NCI-H2227 (cell line): Measurements from ENCODE around the gene MRPL4.

Experiments
- DNase-seq: peaks from one replicate; lab custom pipeline; 2025; ENCODE audit not compliant: unreplicated experiment; lab: John Stamatoyannopoulos, UW

The MRPL4 gene

DNA sequence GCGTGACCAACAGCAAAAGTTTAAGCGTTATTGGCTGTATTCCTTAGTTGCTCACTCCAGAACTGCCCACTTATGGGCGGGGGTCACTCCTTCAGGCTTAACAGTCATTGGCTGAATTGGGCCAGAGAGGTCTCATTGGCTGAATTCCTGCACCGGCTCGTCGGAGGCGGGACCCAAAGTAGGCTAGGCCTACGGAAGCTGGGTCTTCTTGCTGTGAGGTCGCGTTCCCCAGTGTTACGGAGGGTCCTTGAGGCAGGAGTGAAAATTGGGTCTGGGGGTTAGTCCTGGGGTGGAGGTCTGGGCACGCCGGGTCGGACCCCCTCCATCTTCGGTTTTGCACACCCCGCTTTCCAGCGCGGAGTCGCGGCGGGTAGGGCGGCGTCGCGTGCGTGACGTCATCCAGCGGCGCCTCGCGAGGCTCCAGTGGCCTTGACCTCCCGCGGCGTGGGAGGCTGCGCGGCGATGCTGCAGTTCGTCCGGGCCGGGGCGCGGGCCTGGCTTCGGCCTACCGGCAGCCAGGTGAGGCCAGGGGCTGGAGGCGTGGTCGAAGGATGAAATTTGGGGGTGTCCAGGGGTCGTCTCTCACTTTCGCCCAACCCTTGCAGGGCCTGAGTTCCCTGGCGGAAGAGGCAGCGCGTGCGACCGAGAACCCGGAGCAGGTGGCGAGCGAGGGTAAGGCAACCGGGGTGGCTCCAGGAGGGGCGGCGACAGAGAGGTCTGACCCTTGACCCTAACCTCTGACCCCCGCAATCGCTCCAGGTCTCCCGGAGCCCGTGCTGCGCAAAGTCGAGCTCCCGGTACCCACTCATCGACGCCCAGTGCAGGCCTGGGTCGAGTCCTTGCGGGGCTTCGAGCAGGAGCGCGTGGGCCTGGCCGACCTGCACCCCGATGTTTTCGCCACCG, at the start of gene MRPL4:
Gene MRPL4 (plus strand): TSS at position 423 of the 903 bp plus-strand sequence. CDS start 40 bp downstream, at position 463.
- peak; percentile 95 for DNase-seq

DNA sequence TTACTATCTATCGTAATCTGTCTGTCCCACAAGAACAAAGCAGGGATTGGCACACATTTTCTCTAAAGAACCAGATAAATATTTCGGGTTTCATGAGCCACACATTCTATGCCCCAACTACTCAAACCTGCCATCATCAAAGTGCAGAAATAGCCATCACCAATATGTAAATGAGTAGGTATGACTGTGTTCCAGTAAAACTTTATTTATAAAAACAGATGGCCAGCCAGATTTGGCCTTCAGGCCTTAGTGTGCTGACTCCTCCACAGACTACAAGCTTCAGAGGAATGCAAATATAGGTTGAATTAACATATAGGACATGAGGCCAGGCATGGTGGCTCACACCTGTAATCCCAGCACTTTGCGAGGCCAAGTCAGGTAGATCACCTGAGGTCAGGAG, 48.3 kb upstream of the MRPL4 start:
- DNase-seq, result no peak

DNA sequence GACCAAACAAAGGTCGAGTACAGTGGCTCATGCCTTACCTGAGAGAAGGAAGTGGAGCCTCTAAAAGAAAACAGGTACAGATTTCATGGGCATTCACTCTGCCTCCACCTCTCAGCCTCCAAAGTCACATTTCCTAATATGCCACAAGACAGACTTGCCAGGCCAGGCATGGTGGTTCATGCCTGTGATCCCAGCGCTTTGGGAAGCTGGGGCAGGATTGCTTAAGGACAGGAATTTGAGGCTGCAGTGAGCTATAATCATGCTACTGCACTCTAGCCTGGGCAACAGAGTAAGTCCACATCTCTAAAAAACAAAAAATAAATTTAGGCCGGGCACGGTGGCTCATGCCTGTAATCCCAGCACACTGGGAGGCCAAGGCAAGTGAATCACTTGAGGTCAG, 46.4 kb upstream of the MRPL4 start:
- DNase-seq, result no peak

DNA sequence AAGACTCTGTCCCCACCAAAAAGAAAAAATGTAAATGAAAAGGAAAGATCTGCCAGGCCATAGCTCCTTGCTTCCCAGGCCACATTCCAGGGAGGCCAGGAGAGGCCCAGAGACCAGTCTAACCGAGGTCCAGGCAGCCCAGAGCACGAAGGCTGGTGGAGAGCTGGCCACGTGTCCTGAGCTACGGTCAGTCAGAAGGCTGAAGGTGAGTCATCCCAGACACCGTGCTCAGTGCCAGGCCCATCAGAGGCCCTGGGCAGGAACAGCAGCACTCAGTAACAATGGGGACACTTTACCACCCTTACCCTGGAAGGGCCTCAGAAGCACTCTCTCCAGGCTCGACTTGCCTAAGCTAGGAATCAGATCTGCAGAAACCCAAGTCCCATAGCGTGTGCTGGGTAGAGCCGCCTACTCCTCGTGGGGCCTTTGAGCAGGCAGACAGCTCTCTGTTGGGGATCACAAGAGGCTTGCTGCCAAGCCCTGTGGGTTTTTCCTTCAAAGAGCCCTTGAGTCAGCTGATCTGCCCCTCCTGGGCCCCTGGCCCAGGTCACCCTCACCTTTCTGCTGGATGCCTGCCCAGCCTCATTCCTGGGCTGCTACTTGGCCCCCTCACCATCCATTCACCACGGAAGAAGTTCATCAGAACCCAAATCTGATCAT, 45.7 kb upstream of the MRPL4 start:
- DNase-seq, result no peak

- DNase-seq, result no peak
Measured at GRCh38 chr19:10207026-10207425, 45.0 kb upstream of the MRPL4 start.

DNA sequence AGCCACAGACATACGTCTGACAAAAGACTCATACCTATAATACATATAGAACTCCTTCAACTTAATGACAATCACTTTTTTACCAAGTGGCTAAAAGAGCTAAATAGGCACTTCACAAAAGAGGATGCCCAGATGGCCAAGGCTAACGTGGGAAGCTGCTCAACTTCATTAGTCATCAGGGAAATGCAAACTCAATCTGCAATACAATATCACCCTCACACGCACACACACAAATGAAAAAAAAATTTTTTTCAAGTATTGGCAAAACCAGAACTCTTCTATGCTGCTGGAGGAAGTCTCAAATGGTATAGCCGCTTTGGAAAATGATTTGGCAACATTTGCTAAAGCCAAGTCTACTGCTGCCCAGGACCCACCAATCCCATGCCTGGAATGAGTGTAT, 42.7 kb upstream of the MRPL4 start:
- no peak for DNase-seq

GRCh38 chr19:10211061-10211460, 41.0 kb upstream of the MRPL4 start:
- DNase-seq, result no peak

DNA sequence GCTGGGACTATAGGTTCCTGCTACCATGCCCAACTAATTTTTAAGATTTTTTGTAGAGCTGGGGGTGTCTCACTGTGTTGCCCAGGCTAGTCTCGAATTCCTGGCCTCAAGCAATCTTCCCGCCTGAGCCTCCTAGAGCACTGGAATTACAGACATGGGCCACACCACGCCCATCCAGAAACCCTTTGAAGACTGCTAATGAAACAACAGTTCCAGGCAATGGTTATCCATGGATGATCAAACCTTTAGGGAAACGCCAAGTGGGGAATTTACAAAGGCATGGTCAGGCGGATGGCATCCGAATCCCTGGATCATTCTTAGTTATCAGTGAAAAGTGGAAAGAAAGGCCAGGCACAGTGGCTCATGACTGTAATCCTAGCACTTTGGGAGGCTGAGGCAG, 40.3 kb upstream of the MRPL4 start:
- DNase-seq, result no peak

GRCh38 chr19:10214784-10215183, 37.2 kb upstream of the MRPL4 start:
- DNase-seq, result no peak

GRCh38 chr19:10217085-10217484, 34.9 kb upstream of the MRPL4 start:
- no peak for DNase-seq

DNA sequence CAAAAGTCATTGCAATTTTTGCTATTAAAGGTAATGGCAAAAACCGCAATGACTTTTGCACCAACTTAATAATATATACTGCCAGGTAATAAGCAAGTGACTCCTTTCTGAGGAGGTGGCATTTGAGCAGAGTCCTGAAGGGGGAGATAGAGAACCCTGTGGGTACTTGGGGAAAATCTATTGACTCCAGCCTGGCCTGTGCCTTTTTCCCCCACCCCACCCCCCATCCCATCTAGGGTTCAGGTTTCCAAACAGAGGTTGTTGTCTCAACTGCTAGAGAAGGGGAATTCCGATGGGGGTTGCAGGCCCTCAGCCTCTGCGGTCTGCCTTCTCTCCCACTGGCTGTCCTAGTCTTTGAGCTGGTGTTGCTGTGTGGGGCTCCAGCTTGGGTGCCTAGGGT, 32.3 kb upstream of the MRPL4 start:
- peak; percentile 4 for DNase-seq

- DNase-seq, result no peak
Measured at GRCh38 chr19:10220695-10221094, 31.3 kb upstream of the MRPL4 start.

DNA sequence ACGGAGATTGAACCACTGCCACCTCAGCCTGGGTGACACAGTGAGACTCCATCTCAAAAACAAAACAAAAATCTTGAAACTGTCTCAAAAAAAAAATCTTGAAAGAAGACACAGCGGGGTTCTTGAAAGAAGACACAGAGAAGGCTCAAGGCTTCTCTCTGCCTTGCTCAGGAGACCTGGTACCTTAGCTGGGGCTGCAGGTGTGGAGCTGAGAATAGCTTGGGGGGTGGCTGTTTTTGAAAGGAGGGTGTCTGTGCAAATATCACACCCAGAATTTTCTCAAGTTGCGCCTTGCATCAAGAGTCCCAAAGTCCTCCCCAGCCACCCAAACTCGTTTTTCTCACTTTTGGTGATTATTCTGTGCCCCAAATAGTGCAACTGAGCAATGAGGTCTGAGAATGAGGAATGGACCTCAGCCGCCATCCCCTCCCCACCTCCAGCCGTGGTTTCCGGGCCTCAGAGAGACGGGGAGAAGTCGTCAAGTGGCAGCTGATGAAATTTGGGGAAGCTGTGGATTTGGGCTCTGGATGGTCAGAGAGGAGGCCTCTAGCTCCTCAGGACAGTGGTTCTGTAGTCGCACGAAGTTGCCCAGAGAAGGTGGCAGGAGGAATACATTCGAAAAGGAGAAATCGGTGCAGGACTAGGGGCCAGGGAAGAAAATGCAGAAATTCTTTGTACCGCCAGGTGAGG, 29.7 kb upstream of the MRPL4 start:
- DNase-seq, result no peak

- DNase-seq, result no peak
Measured at GRCh38 chr19:10223488-10224213, 28.4 kb upstream of the MRPL4 start.

- no peak for DNase-seq
Measured at GRCh38 chr19:10224337-10224736, 27.7 kb upstream of the MRPL4 start.

- no peak for DNase-seq
Measured at GRCh38 chr19:10226021-10226375, 26.0 kb upstream of the MRPL4 start.

- DNase-seq, result no peak
Measured at GRCh38 chr19:10226376-10227025, 25.5 kb upstream of the MRPL4 start.

DNA sequence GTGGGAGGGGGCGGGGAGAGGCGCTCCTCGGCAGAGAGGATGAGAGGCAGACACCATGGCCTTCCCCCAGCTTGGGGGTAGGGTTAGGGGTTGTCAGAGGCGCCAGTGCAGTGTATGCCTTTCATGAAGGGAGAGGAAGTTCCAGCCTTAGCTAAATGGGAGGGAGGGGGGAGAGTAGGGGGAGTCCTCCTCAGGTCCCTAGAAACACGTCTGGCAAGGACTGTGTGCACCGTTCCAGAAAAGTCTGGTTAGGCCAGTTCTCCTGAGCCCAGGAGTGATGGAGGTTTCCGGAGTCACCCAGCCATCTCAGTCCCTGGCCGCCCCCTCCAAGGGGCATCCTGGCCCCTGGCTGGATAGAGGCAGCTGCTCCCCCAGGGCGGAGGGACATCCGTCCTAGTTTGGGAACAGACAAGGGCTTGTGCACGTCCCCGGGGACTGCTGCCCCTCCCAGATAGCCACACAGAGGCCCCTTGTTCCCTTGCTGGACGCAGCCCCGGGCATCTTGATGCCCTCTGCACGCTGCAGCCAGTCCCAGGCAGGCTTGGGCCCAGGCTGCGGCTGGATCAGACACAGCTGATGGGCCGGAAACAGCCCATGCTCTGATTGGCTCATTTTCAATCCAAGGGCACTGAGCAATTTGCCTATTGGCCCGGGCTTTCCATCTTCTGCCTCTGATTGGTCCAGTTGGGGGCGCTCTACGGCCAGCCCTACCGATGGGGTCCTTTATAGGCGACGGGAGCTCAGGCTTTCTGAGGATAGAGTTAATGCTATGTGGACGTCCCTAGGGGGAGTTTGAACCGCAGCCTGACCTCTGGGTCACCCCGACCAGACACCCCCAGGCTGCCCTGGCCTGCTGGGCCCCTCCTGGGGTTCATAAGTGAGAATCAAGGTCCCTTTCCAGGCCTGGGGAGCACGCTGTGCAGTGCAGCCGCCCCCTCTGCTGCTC, 24.7 kb upstream of the MRPL4 start:
- no peak for DNase-seq

GRCh38 chr19:10228393-10228792, 23.6 kb upstream of the MRPL4 start:
- DNase-seq, result no peak

DNA sequence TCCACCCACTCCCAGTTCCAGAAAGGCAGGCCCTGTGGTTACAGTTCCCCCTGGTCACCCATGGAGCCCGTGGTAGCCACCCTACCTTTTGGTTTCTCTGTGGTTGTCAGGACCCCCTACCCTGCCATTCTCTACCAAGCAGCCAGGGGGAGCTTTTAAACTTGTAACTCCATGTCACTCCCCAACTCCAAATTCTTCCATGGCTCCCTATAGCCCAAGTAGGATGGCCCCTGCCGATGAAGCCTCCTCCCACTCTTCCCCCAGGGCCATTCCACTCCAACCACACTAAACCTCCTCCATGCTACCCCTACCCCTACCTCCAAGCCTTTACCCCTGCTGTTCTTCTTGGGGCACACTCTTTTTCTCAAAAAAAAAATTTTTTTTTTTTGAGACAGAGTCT, 23.1 kb upstream of the MRPL4 start:
- DNase-seq, result no peak
